ENCODE data around the gene POU5F1.

The POU5F1 gene

GRCh38 chr6:31162463-31163165 is 7.9 kb downstream of the POU5F1 start:
- DNase-seq (ENCODE audit: insufficient read length) (no peak), FAIRE-seq (no peak)
- no peak for TF ChIP-seq POLR2AphosphoS5 (IDR thresholded peaks at IDR 0.05; ENCODE audit: low read depth, low read length)
- no peak for TF ChIP-seq POLR2A (IDR thresholded peaks at IDR 0.05; ENCODE audit: low read depth, low read length)
- no peak for TF ChIP-seq TAF1 (IDR thresholded peaks at IDR 0.05; ENCODE audit: borderline replicate concordance, low read depth, low read length)

DNA sequence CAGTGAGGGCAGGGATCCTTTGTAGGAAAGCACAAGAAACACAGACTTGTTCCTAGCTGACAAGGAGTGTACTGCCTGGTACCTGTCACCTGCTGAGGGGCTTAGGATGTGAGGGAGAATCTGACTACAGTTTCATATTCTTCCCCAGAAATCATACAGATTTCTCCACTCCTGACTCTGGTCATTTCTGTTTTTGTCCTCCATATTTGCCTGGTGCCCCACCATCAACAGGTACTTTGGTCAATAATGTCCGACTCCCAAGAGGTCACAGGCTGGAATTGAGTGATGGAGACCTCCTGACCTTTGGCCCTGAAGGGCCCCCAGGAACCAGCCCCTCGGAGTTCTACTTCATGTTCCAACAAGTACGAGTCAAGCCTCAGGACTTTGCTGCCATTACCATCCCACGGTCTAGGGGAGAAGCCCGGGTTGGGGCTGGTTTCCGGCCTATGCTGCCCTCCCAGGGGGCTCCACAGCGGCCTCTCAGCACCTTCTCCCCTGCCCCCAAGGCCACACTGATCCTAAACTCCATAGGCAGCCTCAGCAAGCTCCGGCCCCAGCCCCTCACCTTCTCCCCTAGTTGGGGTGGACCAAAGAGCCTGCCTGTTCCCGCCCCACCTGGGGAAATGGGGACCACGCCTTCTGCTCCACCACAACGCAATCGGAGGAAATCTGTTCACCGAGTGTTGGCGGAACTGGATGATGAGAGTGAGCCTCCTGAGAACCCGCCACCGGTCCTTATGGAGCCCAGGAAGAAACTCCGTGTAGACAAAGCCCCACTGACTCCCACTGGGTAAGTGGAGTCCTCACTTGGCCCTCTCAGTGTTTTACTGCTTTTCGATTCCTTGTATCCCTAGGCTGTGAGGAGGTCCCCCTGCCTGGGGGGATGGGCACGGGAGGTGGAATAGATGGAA is 9.0 kb downstream of the POU5F1 start:
- TF ChIP-seq POLR2A (IDR thresholded peaks at IDR 0.05; ENCODE audit: low read depth, low read length) (no peak), TAF1 (IDR thresholded peaks at IDR 0.05; ENCODE audit: borderline replicate concordance, low read depth, low read length) (no peak), POLR2AphosphoS5 (IDR thresholded peaks at IDR 0.05; ENCODE audit: low read depth, low read length) (no peak)
- FAIRE-seq (no peak), DNase-seq (ENCODE audit: insufficient read length) (no peak)

DNA sequence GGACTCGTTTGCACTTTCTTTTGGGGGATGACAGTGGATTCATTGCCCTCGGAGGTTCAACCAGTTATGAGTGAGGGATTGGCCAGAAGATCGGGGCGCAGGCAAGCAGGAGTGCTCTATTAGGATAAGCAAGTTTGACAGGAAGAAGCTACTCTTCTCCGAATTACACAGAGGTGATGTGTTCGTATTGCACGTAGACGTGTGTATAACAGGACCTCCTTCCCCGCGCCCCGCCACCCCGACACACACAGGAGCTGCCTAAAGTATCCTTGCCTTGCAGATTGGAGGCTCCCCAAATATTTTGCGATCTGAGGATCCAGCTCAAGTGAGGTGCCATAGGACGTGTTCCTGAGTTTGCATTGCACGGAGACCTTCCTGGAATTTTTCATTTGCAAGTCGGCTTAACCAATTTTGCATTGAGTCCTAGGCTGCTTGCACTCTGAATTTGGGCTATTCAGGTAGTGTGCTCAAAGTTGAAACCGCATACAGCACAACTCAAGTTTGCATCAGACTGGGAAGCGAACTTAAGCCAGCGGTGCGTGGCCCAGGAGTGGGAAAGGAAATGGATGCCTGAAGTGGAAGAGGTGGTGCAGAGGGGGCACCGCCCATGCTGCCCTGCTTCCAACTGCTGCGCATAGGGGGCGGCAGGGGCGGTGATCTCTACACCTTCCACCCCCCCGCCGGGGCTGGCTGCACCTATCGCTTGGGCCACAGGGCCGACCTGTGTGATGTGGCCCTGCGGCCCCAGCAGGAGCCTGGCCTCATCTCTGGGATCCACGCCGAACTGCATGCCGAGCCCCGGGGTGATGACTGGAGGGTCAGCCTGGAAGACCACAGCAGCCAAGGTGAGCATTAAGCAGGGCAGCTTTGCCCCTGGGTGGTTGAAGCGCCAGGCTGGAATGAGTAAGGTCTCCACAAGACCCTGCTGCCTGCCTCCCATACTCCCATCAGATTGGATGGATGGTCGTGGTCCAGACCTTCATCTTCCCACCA is 11.3 kb downstream of the POU5F1 start:
- DNase-seq (ENCODE audit: insufficient read length) (no peak), FAIRE-seq (peak; percentile 76)
- TF ChIP-seq POLR2AphosphoS5 (IDR thresholded peaks at IDR 0.05; ENCODE audit: low read depth, low read length) (peak; percentile 1), POLR2A (IDR thresholded peaks at IDR 0.05; ENCODE audit: low read depth, low read length) (no peak; the same call in 1 of the 2 replicates)

- TF ChIP-seq POLR2AphosphoS5 (IDR thresholded peaks at IDR 0.05; ENCODE audit: low read depth, low read length) (no peak), POLR2A (IDR thresholded peaks at IDR 0.05; ENCODE audit: low read depth, low read length) (peak; percentile 78), TAF1 (IDR thresholded peaks at IDR 0.05; ENCODE audit: borderline replicate concordance, low read depth, low read length) (0 out of 2 replicates have a peak, but pooled peaks have one; percentile 24)
- DNase-seq (ENCODE audit: insufficient read length) (peak; percentile 98), FAIRE-seq (peak; percentile 99)
Measured at GRCh38 chr6:31158140-31158862, 12.2 kb downstream of the POU5F1 start, which contains the start of gene TCF19. TCF19 (plus strand) TSS chr6:31158589; CDS start chr6:31159470, 881 bp downstream.

DNA sequence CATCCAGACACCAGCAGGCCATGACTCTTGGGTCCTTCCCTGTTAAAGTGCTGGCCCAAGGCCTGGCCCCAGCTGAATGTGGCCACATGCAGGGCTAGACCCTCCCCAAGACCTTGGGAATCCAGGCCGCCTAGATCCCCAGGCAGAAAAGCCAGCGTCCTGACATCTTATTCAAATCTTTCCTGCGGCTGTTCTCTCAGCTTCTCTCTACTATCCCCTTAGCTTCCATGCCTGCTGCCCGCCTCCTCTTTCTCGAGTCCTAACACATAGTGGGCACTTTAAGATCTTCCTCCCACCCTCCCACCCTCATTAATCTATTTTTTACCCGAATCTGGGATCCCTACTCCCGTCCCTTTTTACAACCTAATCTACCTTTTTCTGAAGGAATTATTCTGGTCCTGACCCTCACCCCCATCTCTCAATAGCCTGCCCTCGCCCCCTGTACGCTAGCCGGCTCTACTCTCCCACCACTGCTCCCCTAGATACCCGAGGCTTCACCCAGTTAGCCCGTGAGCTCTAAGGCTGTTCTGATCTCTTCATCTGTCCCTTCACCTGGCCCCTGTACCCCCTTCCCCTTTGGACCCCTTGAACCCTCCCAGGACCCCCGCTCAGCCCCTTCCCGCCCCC is 12.9 kb downstream of the POU5F1 start, which contains the start of gene CCHCR1:
TSS of gene CCHCR1 (minus strand) at position 290 of the 627 bp plus-strand sequence. CDS start at position 88, 202 bp downstream.
- TF ChIP-seq POLR2AphosphoS5 (IDR thresholded peaks at IDR 0.05; ENCODE audit: low read depth, low read length) = no peak
- no peak for TF ChIP-seq TAF1 (IDR thresholded peaks at IDR 0.05; ENCODE audit: borderline replicate concordance, low read depth, low read length)
- TF ChIP-seq POLR2A (IDR thresholded peaks at IDR 0.05; ENCODE audit: low read depth, low read length) = no peak
- no peak for DNase-seq (ENCODE audit: insufficient read length)
- FAIRE-seq = peak; percentile 24

GRCh38 chr6:31156641-31157040 is 13.8 kb downstream of the POU5F1 start:
- FAIRE-seq (no peak), DNase-seq (ENCODE audit: insufficient read length) (no peak)
- TF ChIP-seq POLR2AphosphoS5 (IDR thresholded peaks at IDR 0.05; ENCODE audit: low read depth, low read length) (no peak), TAF1 (IDR thresholded peaks at IDR 0.05; ENCODE audit: borderline replicate concordance, low read depth, low read length) (no peak), POLR2A (IDR thresholded peaks at IDR 0.05; ENCODE audit: low read depth, low read length) (no peak)

DNA sequence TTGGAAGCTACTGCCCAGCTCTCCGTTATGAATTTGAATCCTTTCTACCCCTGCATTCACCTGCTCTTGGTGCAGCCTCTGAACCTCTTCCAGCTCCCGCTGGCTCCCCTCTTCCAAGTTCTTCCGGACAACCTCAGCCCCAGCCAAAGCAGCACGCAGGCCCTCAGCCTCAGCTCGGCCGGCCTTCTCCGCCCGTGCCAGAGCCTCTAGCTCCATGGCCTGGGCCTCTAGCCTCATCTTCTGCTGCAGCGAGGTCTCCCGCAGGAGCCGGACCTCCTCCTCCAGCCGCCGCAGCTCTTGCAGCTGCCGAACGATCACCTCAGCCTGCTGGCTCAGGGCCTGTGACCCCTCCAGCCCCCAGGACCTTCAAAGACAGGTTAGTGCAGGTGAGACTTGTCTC is 16.0 kb downstream of the POU5F1 start:
- no peak for DNase-seq (ENCODE audit: insufficient read length)
- no peak for TF ChIP-seq POLR2A (IDR thresholded peaks at IDR 0.05; ENCODE audit: low read depth, low read length)
- TF ChIP-seq POLR2AphosphoS5 (IDR thresholded peaks at IDR 0.05; ENCODE audit: low read depth, low read length) = no peak
- no peak for TF ChIP-seq TAF1 (IDR thresholded peaks at IDR 0.05; ENCODE audit: borderline replicate concordance, low read depth, low read length)
- no peak for FAIRE-seq

DNA sequence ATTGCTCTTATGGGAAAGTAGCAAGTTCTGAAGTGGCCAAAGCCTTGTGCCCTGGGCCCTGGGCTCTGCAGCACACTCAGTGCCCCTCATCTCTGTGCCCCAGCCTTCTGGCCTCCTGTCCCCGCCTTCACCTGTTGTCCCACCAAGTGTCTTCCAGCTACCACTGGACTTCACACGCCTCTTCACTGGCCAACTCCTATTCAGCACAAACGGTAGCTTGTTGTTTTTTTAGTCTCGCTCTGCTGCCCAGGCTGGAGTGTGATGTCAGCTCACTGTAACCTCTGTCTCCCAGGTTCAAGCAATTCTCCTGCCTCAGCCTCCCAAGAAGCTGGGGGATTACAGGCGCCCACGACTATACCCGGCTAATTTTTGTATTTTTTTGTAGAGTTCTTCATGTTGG is 17.7 kb downstream of the POU5F1 start:
- TF ChIP-seq TAF1 (IDR thresholded peaks at IDR 0.05; ENCODE audit: borderline replicate concordance, low read depth, low read length) = no peak
- no peak for TF ChIP-seq POLR2A (IDR thresholded peaks at IDR 0.05; ENCODE audit: low read depth, low read length)
- FAIRE-seq (no peak), DNase-seq (ENCODE audit: insufficient read length) (no peak)

- TF ChIP-seq POLR2A (IDR thresholded peaks at IDR 0.05; ENCODE audit: low read depth, low read length) = no peak
- TF ChIP-seq POLR2AphosphoS5 (IDR thresholded peaks at IDR 0.05; ENCODE audit: low read depth, low read length) = no peak
- TF ChIP-seq TAF1 (IDR thresholded peaks at IDR 0.05; ENCODE audit: borderline replicate concordance, low read depth, low read length) = no peak
- DNase-seq (ENCODE audit: insufficient read length) (no peak), FAIRE-seq (no peak)
Measured at GRCh38 chr6:31149827-31150447, 20.5 kb downstream of the POU5F1 start.
